SK-N-SH treated with all-trans-retinoic acid at 6 μM for 48 hours (cell line): ENCODE data around the gene DMBT1.

Source experiments
- ATAC-seq: fragments of 200-7000 bp; cut with Tn5 transposase; 3 replicates; pipeline ENCODE4 v1.9.1; 2020; ENCODE audit warnings: mild to moderate bottlenecking, moderate library complexity
- ARNTL ChIP-seq: fragments of 450-650 bp; formaldehyde crosslinking; IDR thresholded peaks from 2 replicates; pipeline ENCODE4 v1.5.0; 2020; ENCODE audit warnings: low read depth, mild to moderate bottlenecking, moderate library complexity, borderline replicate concordance
- BACH2 ChIP-seq: fragments of 250-450 bp; sonication (Bioruptor Pico); IDR thresholded peaks from 2 replicates; pipeline ENCODE4 v1.9.0; 2021; ENCODE audit warnings: mild to moderate bottlenecking, borderline replicate concordance
- CSDC2 ChIP-seq: fragments of 250-450 bp; sonication (Bioruptor Pico); IDR thresholded peaks from 2 replicates; pipeline ENCODE4 v1.5.0; 2020; ENCODE audit warnings: mild to moderate bottlenecking, moderate library complexity
- ESRRG ChIP-seq: fragments of 250-450 bp; sonication (Bioruptor Pico); IDR thresholded peaks from 2 replicates; pipeline ENCODE4 v1.6.1; 2021; ENCODE audit warnings: mild to moderate bottlenecking
- GLIS3 ChIP-seq: fragments of 250-450 bp; sonication (Bioruptor Pico); IDR thresholded peaks from 2 replicates; pipeline ENCODE4 v1.5.0; 2020; ENCODE audit warnings: mild to moderate bottlenecking, moderate library complexity
- ISL1 ChIP-seq: fragments of 250-450 bp; sonication (Bioruptor Pico); IDR thresholded peaks from 2 replicates; pipeline ENCODE4 v2.1.2; 2022; ENCODE audit warnings: mild to moderate bottlenecking, moderate library complexity
- OSR1 ChIP-seq: fragments of 250-450 bp; sonication (Bioruptor Pico); IDR thresholded peaks from 2 replicates; pipeline ENCODE4 v1.8.0; 2022; ENCODE audit warnings: moderate library complexity, mild to moderate bottlenecking, inconsistent platforms
- PPARA ChIP-seq: fragments of 250-450 bp; sonication (Bioruptor Pico); IDR thresholded peaks from 2 replicates; pipeline ENCODE4 v1.5.0; 2020; ENCODE audit warnings: mild to moderate bottlenecking, borderline replicate concordance
- SNAI2 ChIP-seq: fragments of 250-450 bp; sonication (Bioruptor Pico); IDR thresholded peaks from 2 replicates; pipeline ENCODE4 v1.5.0; 2020; ENCODE audit warnings: mild to moderate bottlenecking, moderate library complexity
- TCF4 ChIP-seq: fragments of 250-450 bp; sonication (Bioruptor Pico); IDR thresholded peaks from 2 replicates; pipeline ENCODE4 v1.8.0; 2021; ENCODE audit warnings: mild to moderate bottlenecking, moderate library complexity, borderline replicate concordance
- TOX ChIP-seq: fragments of 250-450 bp; sonication (Bioruptor Pico); IDR thresholded peaks from 2 replicates; pipeline ENCODE4 v1.8.0; 2021; ENCODE audit warnings: mild to moderate bottlenecking, moderate library complexity, borderline replicate concordance
- ZC3H10 ChIP-seq: fragments of 250-450 bp; sonication (Bioruptor Pico); IDR thresholded peaks from 2 replicates; pipeline ENCODE4 v1.5.1; 2021; ENCODE audit warnings: mild to moderate bottlenecking, moderate library complexity
- ZFP3 ChIP-seq: fragments of 250-450 bp; sonication (Bioruptor Pico); IDR thresholded peaks from 2 replicates; pipeline ENCODE4 v1.5.0; 2020; ENCODE audit warnings: mild to moderate bottlenecking, moderate library complexity
- ZFP30 ChIP-seq: fragments of 450-650 bp; formaldehyde crosslinking; IDR thresholded peaks from 2 replicates; pipeline ENCODE4 v1.5.0; 2022; ENCODE audit warnings: mild to moderate bottlenecking, moderate library complexity
- ZNF70 ChIP-seq: fragments of 450-650 bp; formaldehyde crosslinking; IDR thresholded peaks from 2 replicates; pipeline ENCODE4 v1.5.0; 2020; ENCODE audit warnings: mild to moderate bottlenecking, moderate library complexity
- TF ChIP-seq, protein P1 (sequence below): fragments of 250-450 bp; sonication (Bioruptor Pico); IDR thresholded peaks from 2 replicates; pipeline ENCODE4 v1.8.0; 2021; ENCODE audit warnings: low read depth, mild to moderate bottlenecking, moderate library complexity, borderline replicate concordance
- TF ChIP-seq, protein P2 (sequence below): fragments of 250-450 bp; sonication (Bioruptor Pico); IDR thresholded peaks from 2 replicates; pipeline ENCODE4 v1.5.0; 2020; ENCODE audit warnings: mild to moderate bottlenecking, moderate library complexity
- TF ChIP-seq, protein P3 (sequence below): fragments of 250-450 bp; sonication (Bioruptor Pico); IDR thresholded peaks from 2 replicates; pipeline ENCODE4 v1.8.0; 2020; ENCODE audit warnings: mild to moderate bottlenecking, moderate library complexity, borderline replicate concordance
- TF ChIP-seq, protein P4 (sequence below): fragments of 250-450 bp; sonication (Bioruptor Pico); IDR thresholded peaks from 2 replicates; pipeline ENCODE4 v1.5.1; 2020; ENCODE audit warnings: low read depth, mild to moderate bottlenecking, moderate library complexity
- TF ChIP-seq, protein P5 (sequence below): fragments of 250-450 bp; sonication (Bioruptor Pico); IDR thresholded peaks from 2 replicates; pipeline ENCODE4 v1.5.1; 2021; ENCODE audit warnings: mild to moderate bottlenecking, moderate library complexity

DMBT1 gene

DNA sequence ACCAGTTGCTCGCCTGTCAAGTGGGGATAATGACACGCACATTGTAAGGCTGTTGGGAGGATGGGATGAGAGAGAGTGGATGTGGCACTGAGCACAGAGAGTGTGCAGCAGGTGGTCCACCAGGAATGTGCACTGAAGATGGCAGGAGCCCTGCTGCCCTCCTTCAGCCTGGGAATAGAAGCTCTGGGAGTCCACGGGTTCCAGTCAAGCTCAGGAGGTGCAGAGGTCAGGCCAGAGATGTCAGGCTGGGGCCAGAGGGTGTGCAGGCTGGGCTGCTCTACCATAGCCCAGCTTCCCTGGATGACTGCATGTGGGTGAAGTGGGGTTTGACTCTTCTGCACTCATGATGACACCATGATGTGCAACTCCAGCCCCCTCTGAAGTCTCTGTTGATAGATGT is 80.4 kb downstream of the DMBT1 start:
- TF ChIP-seq ZFP30 (CRISPR knock-in tag) (no peak), SNAI2 (no peak), ZNF70 (CRISPR knock-in tag) (no peak), ESRRG (CRISPR knock-in tag) (no peak), ZC3H10 (CRISPR knock-in tag) (no peak), PPARA (CRISPR knock-in tag) (no peak), CSDC2 (no peak), ISL1 (CRISPR knock-in tag) (no peak), ARNTL (CRISPR knock-in tag) (no peak), ZFP3 (CRISPR knock-in tag) (no peak)
- TF ChIP-seq, protein P1, sequence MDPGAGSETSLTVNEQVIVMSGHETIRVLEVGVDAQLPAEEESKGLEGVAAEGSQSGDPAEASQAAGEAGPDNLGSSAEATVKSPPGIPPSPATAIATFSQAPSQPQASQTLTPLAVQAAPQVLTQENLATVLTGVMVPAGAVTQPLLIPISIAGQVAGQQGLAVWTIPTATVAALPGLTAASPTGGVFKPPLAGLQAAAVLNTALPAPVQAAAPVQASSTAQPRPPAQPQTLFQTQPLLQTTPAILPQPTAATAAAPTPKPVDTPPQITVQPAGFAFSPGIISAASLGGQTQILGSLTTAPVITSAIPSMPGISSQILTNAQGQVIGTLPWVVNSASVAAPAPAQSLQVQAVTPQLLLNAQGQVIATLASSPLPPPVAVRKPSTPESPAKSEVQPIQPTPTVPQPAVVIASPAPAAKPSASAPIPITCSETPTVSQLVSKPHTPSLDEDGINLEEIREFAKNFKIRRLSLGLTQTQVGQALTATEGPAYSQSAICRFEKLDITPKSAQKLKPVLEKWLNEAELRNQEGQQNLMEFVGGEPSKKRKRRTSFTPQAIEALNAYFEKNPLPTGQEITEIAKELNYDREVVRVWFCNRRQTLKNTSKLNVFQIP (CRISPR knock-in tag), result no peak

DNA sequence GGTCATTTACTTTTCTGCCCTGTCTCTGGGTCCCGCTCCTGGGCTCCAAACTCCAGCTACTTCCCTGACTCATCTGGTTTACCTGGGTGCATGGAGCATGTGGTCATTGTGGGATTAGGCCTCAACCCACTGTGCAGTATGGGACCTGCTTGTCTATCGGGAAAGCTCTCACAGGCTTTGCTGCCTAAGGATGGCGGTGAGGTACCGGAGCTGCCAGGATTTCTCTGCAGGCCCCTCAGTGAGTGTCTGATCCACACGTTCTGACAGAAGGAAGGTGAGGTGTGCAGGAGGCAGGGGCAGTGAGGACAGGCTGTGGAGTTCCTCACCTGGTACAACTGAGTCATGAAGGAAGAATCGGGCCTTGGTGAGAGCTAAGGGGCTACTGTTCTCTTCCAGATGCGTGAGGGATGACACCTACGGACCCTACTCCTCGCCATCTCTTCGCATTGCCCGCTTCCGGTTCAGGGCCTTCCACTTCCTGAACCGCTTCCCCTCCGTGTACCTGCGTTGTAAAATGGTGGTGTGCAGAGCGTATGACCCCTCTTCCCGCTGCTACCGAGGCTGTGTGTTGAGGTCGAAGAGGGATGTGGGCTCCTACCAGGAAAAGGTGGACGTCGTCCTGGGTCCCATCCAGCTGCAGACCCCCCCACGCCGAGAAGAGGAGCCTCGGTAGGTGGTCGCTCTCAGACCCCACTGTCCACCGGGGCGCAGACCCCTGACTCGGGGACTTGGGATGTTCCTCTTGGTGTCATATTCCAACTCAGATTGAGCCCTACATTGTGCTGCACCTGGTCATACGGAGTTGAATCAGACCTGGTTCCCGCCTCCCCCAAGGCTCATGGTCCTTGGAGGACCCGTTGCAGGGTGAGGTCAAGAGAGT is 82.4 kb downstream of the DMBT1 start:
- TF ChIP-seq, protein P2, sequence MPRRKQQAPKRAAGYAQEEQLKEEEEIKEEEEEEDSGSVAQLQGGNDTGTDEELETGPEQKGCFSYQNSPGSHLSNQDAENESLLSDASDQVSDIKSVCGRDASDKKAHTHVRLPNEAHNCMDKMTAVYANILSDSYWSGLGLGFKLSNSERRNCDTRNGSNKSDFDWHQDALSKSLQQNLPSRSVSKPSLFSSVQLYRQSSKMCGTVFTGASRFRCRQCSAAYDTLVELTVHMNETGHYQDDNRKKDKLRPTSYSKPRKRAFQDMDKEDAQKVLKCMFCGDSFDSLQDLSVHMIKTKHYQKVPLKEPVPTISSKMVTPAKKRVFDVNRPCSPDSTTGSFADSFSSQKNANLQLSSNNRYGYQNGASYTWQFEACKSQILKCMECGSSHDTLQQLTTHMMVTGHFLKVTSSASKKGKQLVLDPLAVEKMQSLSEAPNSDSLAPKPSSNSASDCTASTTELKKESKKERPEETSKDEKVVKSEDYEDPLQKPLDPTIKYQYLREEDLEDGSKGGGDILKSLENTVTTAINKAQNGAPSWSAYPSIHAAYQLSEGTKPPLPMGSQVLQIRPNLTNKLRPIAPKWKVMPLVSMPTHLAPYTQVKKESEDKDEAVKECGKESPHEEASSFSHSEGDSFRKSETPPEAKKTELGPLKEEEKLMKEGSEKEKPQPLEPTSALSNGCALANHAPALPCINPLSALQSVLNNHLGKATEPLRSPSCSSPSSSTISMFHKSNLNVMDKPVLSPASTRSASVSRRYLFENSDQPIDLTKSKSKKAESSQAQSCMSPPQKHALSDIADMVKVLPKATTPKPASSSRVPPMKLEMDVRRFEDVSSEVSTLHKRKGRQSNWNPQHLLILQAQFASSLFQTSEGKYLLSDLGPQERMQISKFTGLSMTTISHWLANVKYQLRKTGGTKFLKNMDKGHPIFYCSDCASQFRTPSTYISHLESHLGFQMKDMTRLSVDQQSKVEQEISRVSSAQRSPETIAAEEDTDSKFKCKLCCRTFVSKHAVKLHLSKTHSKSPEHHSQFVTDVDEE, result no peak
- TF ChIP-seq ZNF70 (CRISPR knock-in tag) (no peak), ARNTL (CRISPR knock-in tag) (no peak), SNAI2 (no peak), GLIS3 (CRISPR knock-in tag) (no peak), ZC3H10 (CRISPR knock-in tag) (no peak), PPARA (CRISPR knock-in tag) (no peak), ESRRG (CRISPR knock-in tag) (no peak), BACH2 (CRISPR knock-in tag) (no peak), TCF4 (CRISPR knock-in tag) (no peak)
- TF ChIP-seq, protein P3, sequence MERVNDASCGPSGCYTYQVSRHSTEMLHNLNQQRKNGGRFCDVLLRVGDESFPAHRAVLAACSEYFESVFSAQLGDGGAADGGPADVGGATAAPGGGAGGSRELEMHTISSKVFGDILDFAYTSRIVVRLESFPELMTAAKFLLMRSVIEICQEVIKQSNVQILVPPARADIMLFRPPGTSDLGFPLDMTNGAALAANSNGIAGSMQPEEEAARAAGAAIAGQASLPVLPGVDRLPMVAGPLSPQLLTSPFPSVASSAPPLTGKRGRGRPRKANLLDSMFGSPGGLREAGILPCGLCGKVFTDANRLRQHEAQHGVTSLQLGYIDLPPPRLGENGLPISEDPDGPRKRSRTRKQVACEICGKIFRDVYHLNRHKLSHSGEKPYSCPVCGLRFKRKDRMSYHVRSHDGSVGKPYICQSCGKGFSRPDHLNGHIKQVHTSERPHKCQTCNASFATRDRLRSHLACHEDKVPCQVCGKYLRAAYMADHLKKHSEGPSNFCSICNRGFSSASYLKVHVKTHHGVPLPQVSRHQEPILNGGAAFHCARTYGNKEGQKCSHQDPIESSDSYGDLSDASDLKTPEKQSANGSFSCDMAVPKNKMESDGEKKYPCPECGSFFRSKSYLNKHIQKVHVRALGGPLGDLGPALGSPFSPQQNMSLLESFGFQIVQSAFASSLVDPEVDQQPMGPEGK (CRISPR knock-in tag), result no peak
- TF ChIP-seq, all 23 proteins: peak for 0

More for the DNA sequence above, 80.4 kb downstream of the DMBT1 start:
- no peak for ATAC-seq

DNA sequence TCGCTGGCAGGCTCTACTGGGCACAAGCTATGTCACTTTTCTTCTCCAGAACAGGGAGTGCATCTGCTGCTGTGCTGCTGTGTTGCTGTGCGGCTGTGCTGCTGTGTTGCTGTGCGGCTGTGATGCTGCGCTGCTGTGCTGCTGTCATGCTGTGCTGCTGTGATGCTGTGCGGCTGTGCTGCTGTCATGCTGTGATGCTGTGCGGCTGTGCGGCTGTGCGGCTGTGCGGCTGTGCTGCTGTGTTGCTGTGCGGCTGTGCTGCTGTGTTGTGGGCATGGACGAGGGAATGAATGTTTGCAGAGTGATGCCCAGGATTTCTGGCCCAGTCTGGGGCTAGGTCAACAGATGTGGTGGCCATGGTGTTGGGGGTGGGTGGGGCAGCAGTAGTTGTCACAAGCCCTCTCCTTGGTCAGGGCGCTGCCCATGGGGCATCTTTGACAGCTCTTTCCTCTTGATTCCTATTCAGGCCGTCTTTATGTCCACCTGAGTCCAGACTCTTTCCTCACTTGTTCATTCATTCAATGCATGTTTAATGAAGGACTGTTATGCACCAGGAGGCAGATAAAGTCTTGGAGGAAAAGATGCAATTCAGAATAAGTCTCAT is 83.5 kb downstream of the DMBT1 start:
- ATAC-seq, result no peak
- TF ChIP-seq SNAI2, result no peak
- no peak for TF ChIP-seq ZFP3 (CRISPR knock-in tag)
- TF ChIP-seq, protein P1 (CRISPR knock-in tag), result no peak
- TF ChIP-seq ARNTL (CRISPR knock-in tag), result no peak
- TF ChIP-seq, protein P3 (CRISPR knock-in tag), result no peak
- TF ChIP-seq TCF4 (CRISPR knock-in tag), result no peak
- TF ChIP-seq BACH2 (CRISPR knock-in tag), result no peak
- TF ChIP-seq, protein P4, sequence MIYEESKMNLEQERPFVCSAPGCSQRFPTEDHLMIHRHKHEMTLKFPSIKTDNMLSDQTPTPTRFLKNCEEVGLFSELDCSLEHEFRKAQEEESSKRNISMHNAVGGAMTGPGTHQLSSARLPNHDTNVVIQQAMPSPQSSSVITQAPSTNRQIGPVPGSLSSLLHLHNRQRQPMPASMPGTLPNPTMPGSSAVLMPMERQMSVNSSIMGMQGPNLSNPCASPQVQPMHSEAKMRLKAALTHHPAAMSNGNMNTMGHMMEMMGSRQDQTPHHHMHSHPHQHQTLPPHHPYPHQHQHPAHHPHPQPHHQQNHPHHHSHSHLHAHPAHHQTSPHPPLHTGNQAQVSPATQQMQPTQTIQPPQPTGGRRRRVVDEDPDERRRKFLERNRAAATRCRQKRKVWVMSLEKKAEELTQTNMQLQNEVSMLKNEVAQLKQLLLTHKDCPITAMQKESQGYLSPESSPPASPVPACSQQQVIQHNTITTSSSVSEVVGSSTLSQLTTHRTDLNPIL (CRISPR knock-in tag), result no peak
- TF ChIP-seq GLIS3 (CRISPR knock-in tag), result no peak
- TF ChIP-seq, protein P5, sequence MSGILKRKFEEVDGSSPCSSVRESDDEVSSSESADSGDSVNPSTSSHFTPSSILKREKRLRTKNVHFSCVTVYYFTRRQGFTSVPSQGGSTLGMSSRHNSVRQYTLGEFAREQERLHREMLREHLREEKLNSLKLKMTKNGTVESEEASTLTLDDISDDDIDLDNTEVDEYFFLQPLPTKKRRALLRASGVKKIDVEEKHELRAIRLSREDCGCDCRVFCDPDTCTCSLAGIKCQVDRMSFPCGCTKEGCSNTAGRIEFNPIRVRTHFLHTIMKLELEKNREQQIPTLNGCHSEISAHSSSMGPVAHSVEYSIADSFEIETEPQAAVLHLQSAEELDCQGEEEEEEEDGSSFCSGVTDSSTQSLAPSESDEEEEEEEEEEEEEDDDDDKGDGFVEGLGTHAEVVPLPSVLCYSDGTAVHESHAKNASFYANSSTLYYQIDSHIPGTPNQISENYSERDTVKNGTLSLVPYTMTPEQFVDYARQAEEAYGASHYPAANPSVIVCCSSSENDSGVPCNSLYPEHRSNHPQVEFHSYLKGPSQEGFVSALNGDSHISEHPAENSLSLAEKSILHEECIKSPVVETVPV, result no peak
- TF ChIP-seq ZFP30 (CRISPR knock-in tag), result no peak
- no peak for TF ChIP-seq ZC3H10 (CRISPR knock-in tag)
- TF ChIP-seq TOX (CRISPR knock-in tag), result no peak
- no peak for TF ChIP-seq OSR1 (CRISPR knock-in tag)

More for the DNA sequence above, 82.4 kb downstream of the DMBT1 start:
- ATAC-seq, result no peak
